ENCODE measurements around the gene WNT5B.
A peak's percentile ranks its signal among the peaks of the same experiment; 100 is the strongest.

Gene WNT5B

DNA sequence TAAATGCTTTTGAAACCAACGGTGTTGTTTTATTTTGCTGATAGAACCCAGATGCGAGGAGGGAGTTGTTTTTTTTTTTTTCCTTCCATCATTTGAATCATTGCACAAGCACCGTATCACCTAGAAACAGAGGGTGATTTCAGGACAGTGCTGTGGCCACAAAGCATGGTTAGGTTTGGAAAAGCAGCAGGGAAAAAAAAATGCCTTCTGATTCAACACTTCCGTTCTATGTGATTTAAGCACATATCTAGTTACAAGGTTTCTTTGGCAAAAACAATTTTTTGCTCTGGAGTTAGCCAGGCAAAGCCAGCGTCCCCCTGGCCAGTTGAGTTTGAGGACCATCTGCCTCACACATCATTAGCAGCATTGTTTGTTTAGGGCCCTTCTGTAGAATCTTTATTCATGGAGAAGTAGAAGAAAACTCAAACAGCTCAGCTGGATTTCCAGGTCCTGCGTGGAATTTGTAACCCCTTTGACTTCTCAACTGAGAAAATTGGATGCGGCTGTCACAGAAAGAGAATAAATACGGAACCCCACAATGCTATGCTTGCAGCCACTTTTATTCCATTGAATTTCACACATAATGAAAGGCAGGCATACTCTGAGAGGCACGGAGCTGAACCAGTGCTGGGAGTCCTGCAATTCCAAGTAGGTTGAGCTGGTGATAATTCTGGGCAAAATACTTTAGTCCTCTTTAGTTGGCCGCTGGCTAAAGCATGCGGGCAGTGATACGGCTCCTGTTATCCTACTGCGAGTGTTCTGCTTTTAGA is 17.0 kb upstream of the WNT5B start:
- no peak for TF ChIP-seq CTCF (conservative IDR thresholded peaks at IDR 0.05; ENCODE audit: low read depth)
- CTCF ChIA-PET: interaction anchor here (0.6 kb wide), 1 partner anchor 22 kb away, joined by 4 read pairs; no protein-coding TSS in a partner anchor
- POLR2A ChIA-PET (ENCODE audit: low non-redundant PET): no interaction called here
- no peak for DNase-seq (ENCODE audit: low spot score)
- H3K27ac ChIP-seq: no peak overlapping the region

DNA sequence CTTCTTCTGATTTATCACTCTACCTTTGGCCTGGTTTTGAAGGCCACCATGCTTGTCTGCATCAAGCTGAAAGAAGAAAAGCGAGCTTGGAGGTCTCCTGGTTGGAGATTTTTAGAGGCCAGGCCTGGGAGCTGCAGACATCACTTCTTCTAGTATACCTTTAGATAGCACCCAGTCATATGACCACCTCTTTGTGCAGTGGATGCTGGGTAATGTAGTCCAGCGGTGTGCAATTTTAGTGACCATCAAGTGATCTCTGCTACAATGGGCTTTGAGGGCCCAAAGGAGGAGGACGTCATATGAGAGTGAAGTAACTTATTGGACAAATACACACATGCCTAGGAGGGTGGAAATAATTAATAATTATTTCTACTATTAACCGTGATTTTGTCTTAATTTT is 15.2 kb upstream of the WNT5B start:
- ChIA-PET CTCF (interaction anchor here (0.5 to 1.1 kb wide), 3 partner anchors 9 to 848 kb away, joined by 3 read pairs; no protein-coding TSS in a partner anchor), POLR2A (ENCODE audit: low non-redundant PET) (no interaction called here)
- DNase-seq (ENCODE audit: low spot score): no peak
- H3K27ac ChIP-seq: no peak overlapping the region
- no peak for TF ChIP-seq CTCF (conservative IDR thresholded peaks at IDR 0.05; ENCODE audit: low read depth)

- H3K27ac ChIP-seq: no peak overlapping the region
- CTCF ChIA-PET: interaction anchor here (1.1 kb wide), 1 partner anchor 9 kb away, joined by 3 read pairs; no protein-coding TSS in a partner anchor
- POLR2A ChIA-PET (ENCODE audit: low non-redundant PET): no interaction called here
- DNase-seq (ENCODE audit: low spot score): no peak
- no peak for TF ChIP-seq CTCF (conservative IDR thresholded peaks at IDR 0.05; ENCODE audit: low read depth)
Observed at GRCh38 chr12:1614360-1614759, 14.7 kb upstream of the WNT5B start.

DNA sequence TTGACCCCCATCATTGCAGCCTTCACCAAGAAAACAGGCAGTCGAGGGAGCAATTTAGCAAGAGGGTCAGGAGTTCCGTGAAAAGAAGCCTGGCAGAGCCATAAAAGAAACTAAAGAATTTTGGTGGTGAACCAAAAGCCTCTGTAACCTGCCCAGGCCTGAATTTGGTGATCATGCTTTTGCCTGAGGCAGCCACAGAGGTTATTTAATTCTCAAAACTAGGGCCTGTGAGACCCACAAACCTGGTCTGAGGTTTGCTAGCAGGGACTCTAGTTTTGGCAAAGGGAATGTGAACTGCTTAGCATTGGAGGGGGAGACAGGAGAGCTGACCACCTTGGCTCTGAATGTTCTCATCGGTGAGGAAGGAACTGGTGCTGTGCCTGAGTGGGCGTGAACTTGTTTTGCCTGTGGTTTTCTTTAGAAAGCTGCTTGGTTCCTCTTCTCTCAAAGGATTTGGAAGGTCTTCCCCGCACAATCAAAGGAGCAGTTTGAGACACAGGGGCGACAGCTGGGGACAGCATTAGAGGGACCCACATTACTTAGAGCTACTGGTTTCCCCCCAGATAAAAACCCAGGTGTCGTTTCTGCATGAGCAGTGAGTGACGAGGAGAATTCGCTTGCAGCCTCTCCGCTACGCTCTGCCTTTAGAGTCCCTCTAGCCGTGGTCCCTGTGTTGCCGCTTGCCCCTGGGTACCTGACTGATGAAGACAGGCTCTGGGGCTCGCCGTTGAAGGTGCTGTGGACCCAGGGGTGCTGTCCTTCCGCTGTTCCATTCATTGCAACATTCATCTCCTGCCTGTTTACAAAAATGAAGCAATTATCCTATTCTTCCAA is 12.6 kb upstream of the WNT5B start:
- peak overlapping the region; percentile 79 for H3K27ac ChIP-seq
- TF ChIP-seq CTCF (conservative IDR thresholded peaks at IDR 0.05; ENCODE audit: low read depth): no peak
- DNase-seq (ENCODE audit: low spot score): peak; percentile 44
- ChIA-PET CTCF (interaction anchor here (0.6 to 1.7 kb wide), 3 partner anchors 12 to 175 kb away, joined by 3 to 6 read pairs (median 3); no protein-coding TSS in a partner anchor), POLR2A (ENCODE audit: low non-redundant PET) (no interaction called here)

DNA sequence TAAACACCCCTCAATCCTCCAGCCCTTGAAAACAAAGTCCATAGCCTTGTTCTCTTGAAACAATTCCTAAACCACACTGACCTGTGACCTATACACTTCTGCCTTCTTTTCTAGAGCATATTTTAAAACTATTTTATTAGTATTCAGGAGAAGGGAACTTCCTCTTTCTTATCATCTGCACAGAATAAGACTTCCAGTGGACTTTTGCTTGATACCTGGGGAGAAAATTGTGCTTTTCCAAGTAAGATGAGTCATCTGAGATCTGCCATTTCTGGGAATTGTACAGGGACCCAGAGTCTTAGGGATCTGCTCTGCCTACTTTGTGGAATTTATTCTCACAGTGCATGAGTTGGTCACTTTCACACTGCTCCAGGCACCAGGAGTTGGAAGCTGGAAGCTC is 10.5 kb upstream of the WNT5B start:
- H3K27ac ChIP-seq: no peak overlapping the region
- ChIA-PET POLR2A (ENCODE audit: low non-redundant PET) (no interaction called here), CTCF (interaction anchor here (1.4 kb wide), 1 partner anchor 17 kb away, joined by 4 read pairs; no protein-coding TSS in a partner anchor)

More for the DNA sequence above, 10.5 kb upstream of the WNT5B start:
- TF ChIP-seq CTCF (conservative IDR thresholded peaks at IDR 0.05; ENCODE audit: low read depth): no peak
- no peak for DNase-seq (ENCODE audit: low spot score)

Measured in RWPE1 (cell line).